Endometrium (tissue), 2 donors: ENCODE results near the gene LRAT.
"Not testable (repeated sequence)": the region's sequence is repeated elsewhere in the genome, so short reads cannot be mapped to it uniquely, and the experiment has no call there.

Experiments used
- FAIRE-seq: peaks from 2 replicates; lab custom pipeline; 2012; peaks lifted over from hg19 to GRCh38; lab: Jason Lieb, UNC
- donor health status: control.
- donor health status: control.

LRAT gene

GRCh38 chr4:154743683-154744340, at the start of gene LRAT:
TSS of gene LRAT (plus strand) at chr4:154744000. CDS start at chr4:154744327, 327 bp downstream.
- FAIRE-seq, result no peak

- no peak for FAIRE-seq
These were observed 35.9 kb upstream of the LRAT start for GRCh38 chr4:154707877-154708276.

DNA sequence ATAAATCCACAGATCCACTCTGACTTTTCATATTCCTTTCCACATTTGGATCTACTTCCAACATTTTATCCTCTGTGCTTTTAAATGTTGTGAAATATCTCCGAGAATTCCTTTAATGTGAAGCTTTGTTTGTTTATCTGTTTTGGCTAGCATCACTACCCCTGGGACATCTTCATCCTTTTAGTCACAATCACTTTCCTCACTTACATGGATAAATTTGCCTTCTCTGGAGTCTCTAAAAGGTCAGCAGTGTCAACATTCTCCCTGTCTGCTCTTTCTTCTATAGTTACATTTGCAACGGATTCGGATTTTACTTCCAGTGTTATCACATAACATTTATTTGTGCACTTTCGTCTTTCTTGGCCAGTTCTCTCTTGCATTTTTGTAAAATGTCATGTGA, 34.2 kb upstream of the LRAT start:
- FAIRE-seq, result no peak

DNA sequence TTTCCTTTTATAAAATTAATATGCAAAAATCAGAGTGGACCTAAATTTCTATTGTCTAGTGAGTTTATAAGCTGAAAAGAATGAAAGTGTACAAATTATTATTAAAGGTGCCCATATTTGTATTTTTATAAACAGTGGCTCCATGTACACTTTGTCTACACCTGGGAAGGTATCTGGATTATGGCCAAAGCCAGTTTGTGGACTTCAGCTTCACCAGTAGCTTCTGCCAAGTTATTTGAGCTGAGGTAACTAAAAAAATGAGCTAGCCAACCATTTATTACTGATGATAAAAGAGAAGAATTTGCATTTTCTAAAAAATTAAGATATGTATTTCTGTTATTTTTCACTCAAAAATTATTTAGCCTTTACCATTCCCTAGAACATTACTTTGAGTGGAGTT, 32.3 kb upstream of the LRAT start:
- FAIRE-seq, result no peak

GRCh38 chr4:154714339-154715040, 29.3 kb upstream of the LRAT start:
- FAIRE-seq, result no peak

DNA sequence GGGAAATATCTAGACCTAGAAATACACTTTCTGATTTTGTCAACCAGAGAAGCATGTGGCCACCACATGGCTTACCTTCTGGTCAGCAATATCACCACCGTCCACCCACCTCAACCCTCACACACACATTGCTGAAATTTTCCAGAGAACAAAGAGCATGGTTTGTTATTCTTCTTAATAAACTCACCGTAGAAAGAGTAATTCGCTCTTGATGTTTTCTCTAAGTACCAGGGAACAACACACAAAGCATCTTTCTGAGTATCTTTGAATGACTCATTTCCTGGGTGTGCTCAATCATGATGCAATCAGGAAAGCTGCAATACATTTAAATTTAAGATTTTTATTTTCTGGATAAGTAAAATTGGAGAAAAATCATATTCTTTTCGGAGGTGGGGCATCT, 24.7 kb upstream of the LRAT start:
- no peak for FAIRE-seq

- no peak for FAIRE-seq
These were observed 23.7 kb upstream of the LRAT start for GRCh38 chr4:154720123-154720522.

GRCh38 chr4:154720618-154721267, 23.1 kb upstream of the LRAT start:
- no peak for FAIRE-seq

DNA sequence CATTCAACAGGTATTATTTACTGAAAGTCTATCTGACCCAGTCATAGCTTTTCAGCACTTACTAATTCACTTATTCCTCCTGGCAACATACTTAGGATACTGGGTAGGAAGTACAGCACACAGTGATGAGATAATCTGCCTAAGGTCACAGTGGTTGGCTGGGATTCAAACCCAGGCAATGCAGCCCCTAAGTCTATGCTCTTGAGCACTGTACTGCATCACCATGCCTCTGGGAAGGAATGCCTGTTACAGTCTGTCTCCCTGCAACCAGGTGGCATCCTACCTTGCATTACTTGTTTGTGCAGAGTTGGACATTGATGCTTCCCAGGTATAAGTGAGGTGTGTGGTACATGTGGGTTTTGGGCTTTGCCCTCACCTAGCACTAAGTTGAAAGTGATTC, 21.5 kb upstream of the LRAT start:
- FAIRE-seq, result no peak

DNA sequence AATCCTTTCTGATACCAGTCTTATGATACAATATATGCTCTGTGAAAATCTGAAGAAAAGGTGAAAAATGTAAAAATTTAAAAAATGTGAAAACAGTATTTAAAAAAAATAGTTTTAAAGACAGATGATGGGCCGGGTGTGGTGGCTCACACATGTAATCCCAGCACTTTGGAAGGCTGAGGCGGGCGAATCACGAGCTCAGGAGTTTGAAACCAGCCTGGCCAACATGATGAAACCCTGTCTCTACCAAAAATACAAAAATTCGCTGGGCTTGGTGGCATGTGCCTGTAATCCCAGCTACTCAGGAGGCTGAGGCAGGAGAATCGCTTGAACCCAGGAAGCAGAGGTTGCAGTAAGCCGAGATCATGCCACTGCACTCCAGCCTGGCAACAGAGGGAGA, 20.2 kb upstream of the LRAT start:
- FAIRE-seq, result not testable (repeated sequence)

DNA sequence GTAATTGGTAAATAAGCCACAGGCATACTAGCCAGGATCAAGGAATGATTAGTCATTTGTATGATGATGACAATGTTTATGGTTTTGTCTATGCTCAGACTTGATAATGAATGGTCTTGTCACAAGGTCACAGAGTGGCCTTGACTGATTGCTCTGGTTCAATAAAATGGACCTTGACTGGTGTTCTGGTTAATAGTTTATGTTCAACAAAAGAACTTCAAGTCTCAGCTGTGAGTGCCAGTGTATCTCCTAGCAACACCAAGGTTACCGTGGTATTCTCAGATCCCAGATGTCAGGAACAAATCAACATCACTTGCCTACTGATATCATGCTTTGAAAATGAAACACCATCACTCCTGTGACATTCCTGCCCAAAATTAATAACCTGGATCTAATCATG, 16.3 kb upstream of the LRAT start:
- FAIRE-seq, result no peak

DNA sequence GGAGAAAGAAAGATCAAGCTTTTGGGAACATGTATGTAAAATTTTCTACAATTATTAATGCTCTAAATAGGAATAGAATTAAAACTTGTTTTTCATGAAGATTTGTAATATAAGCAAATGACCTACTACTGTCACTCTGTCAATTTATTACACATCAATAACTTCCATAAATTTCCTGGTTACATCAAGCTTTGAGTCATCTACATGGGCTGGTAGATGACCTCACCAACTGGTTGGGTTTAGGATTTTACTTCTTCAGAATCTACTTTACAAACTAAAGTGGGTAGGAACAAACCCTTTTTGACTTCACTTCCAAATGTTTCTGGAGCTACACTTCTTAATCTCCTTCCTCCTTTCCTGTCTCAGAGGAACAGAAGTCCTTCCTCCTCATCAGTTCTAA, 12.0 kb upstream of the LRAT start:
- no peak for FAIRE-seq

DNA sequence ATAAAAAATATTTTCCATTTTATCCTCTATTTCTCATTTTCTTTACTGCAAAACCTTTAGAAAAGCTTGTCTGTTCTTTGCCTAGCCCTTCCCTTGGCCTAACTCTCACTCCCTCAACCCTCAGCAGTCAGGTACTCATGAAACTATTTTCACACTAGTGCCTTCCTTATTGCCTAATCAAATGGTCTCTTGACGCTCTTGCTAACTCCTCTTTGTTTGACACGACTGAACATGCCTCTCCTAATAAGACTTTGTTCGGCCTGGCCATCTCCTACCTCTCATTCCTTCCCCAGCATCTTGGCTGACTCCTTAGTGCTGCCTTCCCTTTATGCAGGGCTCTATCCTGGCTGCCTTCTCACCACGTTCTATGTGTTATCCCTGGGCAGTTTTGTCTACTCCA, 11.1 kb upstream of the LRAT start:
- FAIRE-seq, result no peak

GRCh38 chr4:154736770-154737169, 7.0 kb upstream of the LRAT start:
- FAIRE-seq, result no peak

DNA sequence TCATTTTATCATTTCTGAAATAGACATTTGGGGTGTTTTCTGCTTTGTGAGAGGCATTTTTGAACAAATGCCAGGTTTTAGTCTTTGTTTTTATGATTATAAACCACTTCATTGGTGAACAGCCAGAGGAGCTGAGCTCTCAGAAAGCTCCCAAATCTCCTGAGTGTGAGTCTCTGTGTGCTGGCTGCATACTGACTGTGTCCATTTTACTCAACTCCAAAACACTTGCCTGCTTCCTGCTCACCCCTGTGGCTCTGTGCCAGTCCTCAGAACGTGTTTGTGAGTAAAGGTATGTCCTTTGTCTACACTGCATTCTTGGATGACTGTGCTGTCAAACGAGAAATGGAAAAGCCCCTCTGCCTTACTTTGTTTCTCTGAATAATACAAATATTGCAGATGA, 5.4 kb upstream of the LRAT start:
- FAIRE-seq, result no peak

GRCh38 chr4:154739111-154739510, 4.7 kb upstream of the LRAT start:
- FAIRE-seq, result no peak

- no peak for FAIRE-seq
These were observed 3.3 kb upstream of the LRAT start for GRCh38 chr4:154740462-154740861.

DNA sequence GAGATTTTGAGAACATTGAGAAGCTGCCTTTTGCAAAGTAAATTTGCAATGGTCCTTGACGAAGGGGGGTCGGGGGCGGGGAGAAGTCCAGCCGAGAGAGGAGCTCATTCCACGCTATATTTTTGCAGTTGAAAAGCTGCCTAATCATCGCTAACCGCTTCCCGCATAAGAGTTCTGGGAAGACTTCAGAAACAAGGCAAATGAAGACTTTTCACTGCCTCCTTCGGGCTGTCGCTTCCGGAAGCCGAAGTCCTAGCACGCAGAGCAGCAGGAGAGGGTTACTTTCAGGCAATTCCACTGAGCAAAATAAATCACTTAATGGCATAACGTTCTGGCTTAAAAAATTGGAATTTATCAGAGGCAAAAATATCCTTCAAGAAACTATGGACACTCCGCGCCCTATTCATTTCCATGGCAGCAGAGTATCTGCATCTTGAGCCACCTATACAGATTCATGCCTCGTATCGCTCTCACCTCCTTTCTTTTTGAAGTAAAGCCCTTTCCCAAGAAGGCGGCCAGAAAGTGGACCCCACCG, 2.6 kb upstream of the LRAT start:
- no peak for FAIRE-seq

GRCh38 chr4:154741922-154742850, 1.6 kb upstream of the LRAT start:
- FAIRE-seq, result no peak

- FAIRE-seq, result no peak
These were observed 634 bp downstream of the LRAT start for GRCh38 chr4:154744341-154744926.

GRCh38 chr4:154757713-154758112, 13.9 kb downstream of the LRAT start:
- no peak for FAIRE-seq

DNA sequence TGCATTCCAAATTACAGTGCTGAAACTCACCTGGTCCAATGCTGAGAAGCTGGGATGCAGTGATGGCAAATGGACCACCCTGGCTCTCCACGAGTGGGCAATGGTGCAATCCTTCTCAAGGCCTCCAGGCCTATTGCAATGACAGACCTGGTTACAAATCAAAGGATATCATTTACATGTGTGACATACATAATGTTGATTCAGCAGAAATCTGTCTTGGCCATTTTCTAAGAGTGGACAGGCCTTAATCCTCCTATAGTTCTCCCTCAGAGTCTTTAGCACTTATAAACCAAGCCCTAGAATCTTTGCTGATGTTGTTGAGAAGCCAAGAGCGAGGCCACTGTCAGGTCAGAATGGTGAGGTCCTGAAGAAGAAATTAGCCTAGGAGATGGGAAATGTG, 17.1 kb downstream of the LRAT start:
- FAIRE-seq, result no peak
